ENCODE measurements around the gene ZNF343. TPM values are rescaled to one million over a fixed set of nuclear protein-coding genes. Genes with fewer than 3 reads are reported as not detected.

Gene ZNF343
- total RNA-seq, 1 experiment from 2014 or later = 12.0 TPM

DNA sequence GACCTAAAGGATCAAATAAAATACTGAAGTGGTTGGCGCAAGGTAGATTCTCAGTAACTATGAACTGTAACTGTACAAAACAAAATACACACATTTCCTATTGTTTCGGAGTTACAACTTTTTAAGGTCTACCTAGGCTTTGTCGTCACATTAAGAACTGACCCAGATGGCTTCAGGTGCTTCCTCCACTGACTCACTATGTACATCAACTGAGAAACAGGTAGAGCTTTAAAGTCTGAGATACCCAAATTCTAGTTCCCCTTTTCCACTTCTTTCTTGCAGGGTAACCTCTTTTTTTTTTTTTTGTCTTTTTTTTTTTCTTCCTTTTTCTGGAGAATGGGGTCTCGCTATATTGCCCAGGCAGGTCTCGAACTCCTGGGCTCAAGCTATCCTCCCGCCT lies 43.6 kb downstream of the ZNF343 start (continued):
- TF ChIP-seq, protein P1, sequence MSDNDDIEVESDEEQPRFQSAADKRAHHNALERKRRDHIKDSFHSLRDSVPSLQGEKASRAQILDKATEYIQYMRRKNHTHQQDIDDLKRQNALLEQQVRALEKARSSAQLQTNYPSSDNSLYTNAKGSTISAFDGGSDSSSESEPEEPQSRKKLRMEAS (IDR thresholded peaks at IDR 0.05) = no peak
- TF ChIP-seq JUND (IDR thresholded peaks at IDR 0.05) (no peak), ZBTB33 (IDR thresholded peaks at IDR 0.05; ENCODE audit: extremely low read depth, insufficient replicate concordance, low read length) (no peak), ZNF274 (IDR thresholded peaks at IDR 0.05; ENCODE audit: low read depth, low read length) (no peak), CBX3 (IDR thresholded peaks at IDR 0.05; ENCODE audit: low read depth) (no peak), EGR1 (IDR thresholded peaks at IDR 0.05; ENCODE audit: low read depth) (no peak), POLR2A (IDR thresholded peaks at IDR 0.05; ENCODE audit: borderline replicate concordance, extremely low read depth, insufficient read depth, insufficient read length) (no peak), CEBPB (IDR thresholded peaks at IDR 0.05; ENCODE audit: low read depth) (no peak), SP1 (IDR thresholded peaks at IDR 0.05; ENCODE audit: low read depth) (no peak)

- peaks cover 62% of the 10 kb centered on the region for H3K79me2 ChIP-seq (ENCODE audit: insufficient read depth, low read length)
- ChIA-PET RAD21 (ENCODE audit: low non-redundant PET in 1 of 2, low total read pairs in 2 of 2, uncharacterized antibody in 2 of 2, unreplicated experiment in 2 of 2) (no interaction called here), POLR2A (no interaction called here), CTCF (interaction anchor here (1.7 kb wide), 1 partner anchor 12 kb away, joined by 5 read pairs; no protein-coding TSS in a partner anchor)
- no peak overlapping the region for H3K9ac ChIP-seq (ENCODE audit: low read length)
- H3K9me2 ChIP-seq (ENCODE audit: insufficient read depth) = no peaks in the 10 kb centered on the region
- intact Hi-C loops (cut with micrococcal nuclease) = no loop called here
- H3K4me3 ChIP-seq (replicated peaks in 1 of 2; ENCODE audit: low read depth in 1 of 2, low read length in 2 of 2) = no peak overlapping the region
- no peak for DNase-seq (ENCODE audit: low read depth, low spot score)
- ATAC-seq = no peak
- H3K27me3 ChIP-seq (ENCODE audit: insufficient read depth, low read length) = no peaks in the 10 kb centered on the region
- H3K9me3 ChIP-seq (ENCODE audit: control insufficient read depth in 1 of 2, insufficient read depth in 1 of 2, low read depth in 1 of 2, low read length in 2 of 2) = no peaks in the 10 kb centered on the region
- H2AFZ ChIP-seq (ENCODE audit: low read depth, low read length, poor library complexity, severe bottlenecking) = no peak overlapping the region
- no peak overlapping the region for H3K27ac ChIP-seq (ENCODE audit: low read depth, low read length)
- peaks cover 90% of the 10 kb centered on the region in 2 experiments for H3K36me3 ChIP-seq (ENCODE audit: control insufficient read depth in 1 of 2, insufficient read depth in 2 of 2, low read length in 2 of 2)
- BruUV-seq (replicated peaks) = no TSS peak
- H3K4me2 ChIP-seq (ENCODE audit: low read length) = no peak overlapping the region
- peaks cover 1 to 4% of the 10 kb centered on the region in 2 experiments; a peak in 3 of 4 replicates for H3K4me1 ChIP-seq (ENCODE audit: control insufficient read depth in 1 of 2, insufficient read depth in 2 of 2, low read length in 2 of 2)
- peaks cover 43% of the 10 kb centered on the region; the same call in 1 of the 2 replicates for H4K20me1 ChIP-seq (ENCODE audit: insufficient read depth)
- TF ChIP-seq RAD21 (IDR thresholded peaks at IDR 0.05; ENCODE audit: low read depth) = no peak
- TF ChIP-seq, protein P2, sequence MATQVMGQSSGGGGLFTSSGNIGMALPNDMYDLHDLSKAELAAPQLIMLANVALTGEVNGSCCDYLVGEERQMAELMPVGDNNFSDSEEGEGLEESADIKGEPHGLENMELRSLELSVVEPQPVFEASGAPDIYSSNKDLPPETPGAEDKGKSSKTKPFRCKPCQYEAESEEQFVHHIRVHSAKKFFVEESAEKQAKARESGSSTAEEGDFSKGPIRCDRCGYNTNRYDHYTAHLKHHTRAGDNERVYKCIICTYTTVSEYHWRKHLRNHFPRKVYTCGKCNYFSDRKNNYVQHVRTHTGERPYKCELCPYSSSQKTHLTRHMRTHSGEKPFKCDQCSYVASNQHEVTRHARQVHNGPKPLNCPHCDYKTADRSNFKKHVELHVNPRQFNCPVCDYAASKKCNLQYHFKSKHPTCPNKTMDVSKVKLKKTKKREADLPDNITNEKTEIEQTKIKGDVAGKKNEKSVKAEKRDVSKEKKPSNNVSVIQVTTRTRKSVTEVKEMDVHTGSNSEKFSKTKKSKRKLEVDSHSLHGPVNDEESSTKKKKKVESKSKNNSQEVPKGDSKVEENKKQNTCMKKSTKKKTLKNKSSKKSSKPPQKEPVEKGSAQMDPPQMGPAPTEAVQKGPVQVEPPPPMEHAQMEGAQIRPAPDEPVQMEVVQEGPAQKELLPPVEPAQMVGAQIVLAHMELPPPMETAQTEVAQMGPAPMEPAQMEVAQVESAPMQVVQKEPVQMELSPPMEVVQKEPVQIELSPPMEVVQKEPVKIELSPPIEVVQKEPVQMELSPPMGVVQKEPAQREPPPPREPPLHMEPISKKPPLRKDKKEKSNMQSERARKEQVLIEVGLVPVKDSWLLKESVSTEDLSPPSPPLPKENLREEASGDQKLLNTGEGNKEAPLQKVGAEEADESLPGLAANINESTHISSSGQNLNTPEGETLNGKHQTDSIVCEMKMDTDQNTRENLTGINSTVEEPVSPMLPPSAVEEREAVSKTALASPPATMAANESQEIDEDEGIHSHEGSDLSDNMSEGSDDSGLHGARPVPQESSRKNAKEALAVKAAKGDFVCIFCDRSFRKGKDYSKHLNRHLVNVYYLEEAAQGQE (IDR thresholded peaks at IDR 0.05; ENCODE audit: low read depth) = no peak
- no peak for TF ChIP-seq FOSL1 (IDR thresholded peaks at IDR 0.05; ENCODE audit: low read depth)
- no peak for TF ChIP-seq SIN3A (IDR thresholded peaks at IDR 0.05; ENCODE audit: low read depth)
- TF ChIP-seq POLR2A (IDR thresholded peaks at IDR 0.05; ENCODE audit: borderline replicate concordance, extremely low read depth, insufficient read depth, insufficient read length) = no peak
- TF ChIP-seq, protein P1 (IDR thresholded peaks at IDR 0.05) = no peak
- no peak for TF ChIP-seq ELF1 (IDR thresholded peaks at IDR 0.05; ENCODE audit: borderline replicate concordance, low read depth)
- TF ChIP-seq ZBTB33 (IDR thresholded peaks at IDR 0.05; ENCODE audit: extremely low read depth, insufficient replicate concordance, low read length) = no peak
- TF ChIP-seq CEBPB (IDR thresholded peaks at IDR 0.05; ENCODE audit: low read depth) = no peak
- no peak for TF ChIP-seq EZH2 (IDR thresholded peaks at IDR 0.05)
- no peak for TF ChIP-seq SP1 (IDR thresholded peaks at IDR 0.05; ENCODE audit: low read depth)
- TF ChIP-seq SRF (IDR thresholded peaks at IDR 0.05; ENCODE audit: low read depth) = no peak
- TF ChIP-seq EZH2phosphoT487 (IDR thresholded peaks at IDR 0.05; ENCODE audit: borderline replicate concordance) = no peak
Observed at GRCh38 chr20:2463616-2464365, 44.9 kb downstream of the ZNF343 start.
